ENCODE results near the gene ST3GAL3. TPM values are rescaled to one million over a fixed set of nuclear protein-coding genes. Genes with fewer than 3 reads are reported as not detected.

The ST3GAL3 gene
- total RNA-seq, 1 donor from 2014 or later, result 13.6 TPM

GRCh38 chr1:43882763-43883162, 175.4 kb downstream of the ST3GAL3 start:
- Histone ChIP-seq H3K36me3 (no peaks in the 10 kb centered on the region), H3K79me2 (ENCODE audit: low read depth) (no peaks in the 10 kb centered on the region), H3K27me3 (no peaks in the 10 kb centered on the region), H4K20me1 (ENCODE audit: low read depth) (no peaks in the 10 kb centered on the region), H3K4me1 (peaks cover 15% of the 10 kb centered on the region), H3K9me3 (ENCODE audit: low read depth) (no peaks in the 10 kb centered on the region), H2AFZ (replicated peaks) (no peak overlapping the region), H3K9ac (no peak overlapping the region), H3K4me2 (no peak overlapping the region), H3K27ac (no peak overlapping the region), H3F3A (ENCODE audit: low read depth) (peaks cover 12% of the 10 kb centered on the region), H3K4me3 (no peak overlapping the region)
- Mint-ChIP-seq H3K9me3 (no peaks in the 10 kb centered on the region), H3K4me1 (peaks cover 6% of the 10 kb centered on the region), H3K4me3 (no peak overlapping the region), H3K36me3 (peaks cover 2% of the 10 kb centered on the region), H3K27me3 (ENCODE audit: insufficient read depth, low read depth) (no peaks in the 10 kb centered on the region), H3K27ac (no peak overlapping the region)
- no peak for DNase-seq (ENCODE audit: low spot score)
- no peak for TF ChIP-seq EZH2phosphoT487 (IDR thresholded peaks at IDR 0.05)
- TF ChIP-seq, protein P1, sequence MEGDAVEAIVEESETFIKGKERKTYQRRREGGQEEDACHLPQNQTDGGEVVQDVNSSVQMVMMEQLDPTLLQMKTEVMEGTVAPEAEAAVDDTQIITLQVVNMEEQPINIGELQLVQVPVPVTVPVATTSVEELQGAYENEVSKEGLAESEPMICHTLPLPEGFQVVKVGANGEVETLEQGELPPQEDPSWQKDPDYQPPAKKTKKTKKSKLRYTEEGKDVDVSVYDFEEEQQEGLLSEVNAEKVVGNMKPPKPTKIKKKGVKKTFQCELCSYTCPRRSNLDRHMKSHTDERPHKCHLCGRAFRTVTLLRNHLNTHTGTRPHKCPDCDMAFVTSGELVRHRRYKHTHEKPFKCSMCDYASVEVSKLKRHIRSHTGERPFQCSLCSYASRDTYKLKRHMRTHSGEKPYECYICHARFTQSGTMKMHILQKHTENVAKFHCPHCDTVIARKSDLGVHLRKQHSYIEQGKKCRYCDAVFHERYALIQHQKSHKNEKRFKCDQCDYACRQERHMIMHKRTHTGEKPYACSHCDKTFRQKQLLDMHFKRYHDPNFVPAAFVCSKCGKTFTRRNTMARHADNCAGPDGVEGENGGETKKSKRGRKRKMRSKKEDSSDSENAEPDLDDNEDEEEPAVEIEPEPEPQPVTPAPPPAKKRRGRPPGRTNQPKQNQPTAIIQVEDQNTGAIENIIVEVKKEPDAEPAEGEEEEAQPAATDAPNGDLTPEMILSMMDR (IDR thresholded peaks at IDR 0.05), result no peak

GRCh38 chr1:43883321-43883720, 176.0 kb downstream of the ST3GAL3 start:
- no peaks in the 10 kb centered on the region for H4K20me1 ChIP-seq (ENCODE audit: low read depth)
- H3K9me3 ChIP-seq (ENCODE audit: low read depth), result no peaks in the 10 kb centered on the region
- H3F3A ChIP-seq (ENCODE audit: low read depth), result peaks cover 12% of the 10 kb centered on the region
- no peak overlapping the region for H3K4me3 Mint-ChIP-seq
- no peak overlapping the region for H3K9ac ChIP-seq
- no peak overlapping the region for H3K27ac Mint-ChIP-seq
- no peaks in the 10 kb centered on the region for H3K9me3 Mint-ChIP-seq
- H2AFZ ChIP-seq (replicated peaks), result no peak overlapping the region
- peaks cover 6% of the 10 kb centered on the region for H3K4me1 Mint-ChIP-seq
- no peaks in the 10 kb centered on the region for H3K79me2 ChIP-seq (ENCODE audit: low read depth)
- H3K27me3 ChIP-seq, result no peaks in the 10 kb centered on the region
- DNase-seq (ENCODE audit: low spot score), result no peak
- no peak overlapping the region for H3K4me3 ChIP-seq
- H3K27me3 Mint-ChIP-seq (ENCODE audit: insufficient read depth, low read depth), result no peaks in the 10 kb centered on the region
- peaks cover 18% of the 10 kb centered on the region for H3K4me1 ChIP-seq
- no peak overlapping the region for H3K27ac ChIP-seq
- no peak for TF ChIP-seq EZH2 (IDR thresholded peaks at IDR 0.05)
- TF ChIP-seq, protein P1 (IDR thresholded peaks at IDR 0.05), result no peak
- TF ChIP-seq EZH2phosphoT487 (IDR thresholded peaks at IDR 0.05), result no peak
- no peak overlapping the region for H3K4me2 ChIP-seq
- no peaks in the 10 kb centered on the region for H3K36me3 ChIP-seq
- peaks cover 2% of the 10 kb centered on the region for H3K36me3 Mint-ChIP-seq

GRCh38 chr1:43885279-43885801, 178.0 kb downstream of the ST3GAL3 start:
- Histone ChIP-seq H2AFZ (replicated peaks) (no peak overlapping the region), H3K27me3 (no peaks in the 10 kb centered on the region), H3K9ac (no peak overlapping the region), H3K4me1 (peaks cover 18% of the 10 kb centered on the region), H3K4me2 (peak overlapping the region; percentile 72), H4K20me1 (ENCODE audit: low read depth) (peaks cover 3% of the 10 kb centered on the region), H3K9me3 (ENCODE audit: low read depth) (no peaks in the 10 kb centered on the region), H3K79me2 (ENCODE audit: low read depth) (no peaks in the 10 kb centered on the region), H3F3A (ENCODE audit: low read depth) (peaks cover 12% of the 10 kb centered on the region), H3K36me3 (no peaks in the 10 kb centered on the region), H3K4me3 (peak overlapping the region; percentile 14), H3K27ac (no peak overlapping the region)
- Mint-ChIP-seq H3K36me3 (peaks cover 2% of the 10 kb centered on the region), H3K27me3 (ENCODE audit: insufficient read depth, low read depth) (no peaks in the 10 kb centered on the region), H3K27ac (no peak overlapping the region), H3K9me3 (no peaks in the 10 kb centered on the region), H3K4me1 (peaks cover 6% of the 10 kb centered on the region), H3K4me3 (no peak overlapping the region)
- peak; percentile 60 for DNase-seq (ENCODE audit: low spot score)
- TF ChIP-seq, protein P1 (IDR thresholded peaks at IDR 0.05), result no peak
- TF ChIP-seq EZH2phosphoT487 (IDR thresholded peaks at IDR 0.05), result no peak
- TF ChIP-seq EZH2 (IDR thresholded peaks at IDR 0.05), result no peak
